GM12864 (cell line): ENCODE data around the gene CRADD.

Experiments
- DNase-seq: peaks from one replicate; pipeline ENCODE4 v3.0.0-alpha.2; 2011; ENCODE audit warnings: low read depth
- H3K4me3 ChIP-seq: 2 replicates; pipeline ENCODE4 v1.5.1; 2011; ENCODE audit warnings: mild to moderate bottlenecking, low read depth, low read length, control low read depth
- TF ChIP-seq, protein P1 (sequence below): IDR thresholded peaks from 2 replicates; pipeline ENCODE4 v1.5.1; 2011; ENCODE audit warnings: low read depth, mild to moderate bottlenecking, moderate library complexity, low read length, control low read depth, inconsistent platforms; ENCODE audit errors: missing control alignments

CRADD gene

DNA sequence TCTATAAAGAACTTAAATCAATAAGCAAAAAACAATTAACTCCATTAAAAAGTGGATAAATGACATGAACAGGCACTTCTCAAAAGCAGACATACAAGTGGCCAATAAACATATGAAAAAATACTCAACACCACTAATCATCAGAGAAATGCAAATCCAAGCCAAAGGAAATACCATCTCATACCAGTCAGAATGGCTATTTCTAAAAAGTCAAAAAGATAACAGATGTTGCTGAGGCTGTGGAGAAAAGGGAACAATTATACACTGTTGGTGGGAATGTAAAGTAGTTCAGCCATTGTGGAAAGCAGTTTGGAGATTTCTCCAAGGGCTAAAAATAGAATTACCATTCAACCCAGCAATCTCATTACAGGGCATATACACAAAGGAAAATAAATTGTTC is 236.7 kb downstream of the CRADD start:
- TF ChIP-seq, protein P1, sequence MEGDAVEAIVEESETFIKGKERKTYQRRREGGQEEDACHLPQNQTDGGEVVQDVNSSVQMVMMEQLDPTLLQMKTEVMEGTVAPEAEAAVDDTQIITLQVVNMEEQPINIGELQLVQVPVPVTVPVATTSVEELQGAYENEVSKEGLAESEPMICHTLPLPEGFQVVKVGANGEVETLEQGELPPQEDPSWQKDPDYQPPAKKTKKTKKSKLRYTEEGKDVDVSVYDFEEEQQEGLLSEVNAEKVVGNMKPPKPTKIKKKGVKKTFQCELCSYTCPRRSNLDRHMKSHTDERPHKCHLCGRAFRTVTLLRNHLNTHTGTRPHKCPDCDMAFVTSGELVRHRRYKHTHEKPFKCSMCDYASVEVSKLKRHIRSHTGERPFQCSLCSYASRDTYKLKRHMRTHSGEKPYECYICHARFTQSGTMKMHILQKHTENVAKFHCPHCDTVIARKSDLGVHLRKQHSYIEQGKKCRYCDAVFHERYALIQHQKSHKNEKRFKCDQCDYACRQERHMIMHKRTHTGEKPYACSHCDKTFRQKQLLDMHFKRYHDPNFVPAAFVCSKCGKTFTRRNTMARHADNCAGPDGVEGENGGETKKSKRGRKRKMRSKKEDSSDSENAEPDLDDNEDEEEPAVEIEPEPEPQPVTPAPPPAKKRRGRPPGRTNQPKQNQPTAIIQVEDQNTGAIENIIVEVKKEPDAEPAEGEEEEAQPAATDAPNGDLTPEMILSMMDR: no peak
- no peak overlapping the region for H3K4me3 ChIP-seq
- no peak for DNase-seq

DNA sequence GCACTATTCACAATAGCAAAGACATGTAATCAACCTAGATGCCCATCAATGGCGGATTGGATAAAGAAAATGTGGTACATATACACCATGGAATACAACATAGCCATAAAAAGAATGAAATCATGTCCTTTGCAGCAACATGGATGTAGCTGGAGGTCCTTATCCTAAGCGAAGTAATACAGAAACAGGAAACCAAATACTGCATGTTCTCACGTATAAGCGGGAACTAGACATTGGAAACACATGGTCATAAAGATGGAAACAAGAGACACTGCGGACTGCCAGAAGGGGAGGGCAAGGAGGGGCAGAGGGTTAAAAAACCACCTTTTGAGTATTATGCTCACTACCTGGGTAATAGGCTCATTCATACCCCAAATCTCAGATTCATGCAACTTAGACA is 237.1 kb downstream of the CRADD start:
- no peak overlapping the region for H3K4me3 ChIP-seq
- no peak for DNase-seq
- TF ChIP-seq, protein P1: no peak

DNA sequence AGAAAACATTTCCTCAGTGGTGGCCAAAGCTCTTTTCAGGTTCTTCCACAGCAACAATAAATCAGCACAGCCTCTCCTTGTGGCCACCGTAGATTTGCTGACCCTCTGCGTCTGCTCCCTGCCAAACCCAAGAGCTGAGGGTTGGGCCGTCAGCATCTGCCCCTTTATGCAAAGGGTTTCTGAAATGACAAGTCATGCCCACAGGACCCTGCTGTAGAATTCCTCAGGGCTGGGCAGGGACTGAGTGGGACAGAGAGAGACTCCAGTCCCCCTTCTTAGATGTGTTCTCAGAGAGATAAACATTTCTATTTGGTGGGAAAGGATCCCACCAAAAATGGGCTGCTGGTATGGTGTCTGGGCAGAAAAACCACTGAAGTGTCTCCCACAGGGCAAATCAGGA is 238.2 kb downstream of the CRADD start:
- H3K4me3 ChIP-seq: no peak overlapping the region
- TF ChIP-seq, protein P1: no peak

DNA sequence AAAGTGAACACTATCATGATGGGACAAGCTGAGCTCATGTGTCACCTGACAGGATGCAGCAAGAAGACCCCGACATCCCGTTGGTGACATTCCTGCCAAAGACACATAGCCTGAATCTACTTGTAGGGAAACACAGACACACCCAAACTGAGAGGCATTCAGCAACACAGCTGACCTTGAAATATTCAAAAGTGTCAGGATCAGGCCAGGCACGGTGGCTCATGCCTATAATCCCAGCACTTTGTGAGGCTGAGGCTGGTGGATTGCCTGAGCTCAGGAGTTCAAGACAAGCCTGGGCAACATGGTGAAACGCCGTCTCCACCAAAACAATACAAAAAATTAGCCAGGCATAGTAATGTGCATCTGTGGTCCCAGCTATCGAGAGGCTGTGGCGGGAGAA is 239.2 kb downstream of the CRADD start:
- DNase-seq: no peak
- TF ChIP-seq, protein P1: no peak
- H3K4me3 ChIP-seq: no peak overlapping the region

More for the DNA sequence above, 238.2 kb downstream of the CRADD start:
- DNase-seq: no peak

DNA sequence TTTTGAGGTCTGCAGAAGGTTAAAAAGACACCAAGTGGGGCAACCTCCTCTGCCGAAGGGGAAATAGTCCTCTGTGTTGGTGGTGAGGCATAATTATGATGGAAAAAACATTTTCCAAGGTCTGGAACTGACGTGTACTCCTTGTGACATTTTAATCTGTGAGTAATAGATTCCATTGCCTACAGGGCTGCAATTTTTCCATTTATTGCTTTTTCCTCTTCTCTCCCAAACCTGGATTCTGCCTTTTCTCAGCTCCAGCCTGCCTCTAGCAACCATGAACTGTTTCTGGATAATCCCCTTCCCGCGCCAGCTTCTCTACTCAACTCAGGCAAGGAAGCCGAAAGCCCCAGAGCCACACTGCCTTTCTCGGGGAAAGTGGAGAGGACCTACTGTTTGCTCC is 241.1 kb downstream of the CRADD start:
- no peak for DNase-seq
- TF ChIP-seq, protein P1: no peak
- no peak overlapping the region for H3K4me3 ChIP-seq

DNA sequence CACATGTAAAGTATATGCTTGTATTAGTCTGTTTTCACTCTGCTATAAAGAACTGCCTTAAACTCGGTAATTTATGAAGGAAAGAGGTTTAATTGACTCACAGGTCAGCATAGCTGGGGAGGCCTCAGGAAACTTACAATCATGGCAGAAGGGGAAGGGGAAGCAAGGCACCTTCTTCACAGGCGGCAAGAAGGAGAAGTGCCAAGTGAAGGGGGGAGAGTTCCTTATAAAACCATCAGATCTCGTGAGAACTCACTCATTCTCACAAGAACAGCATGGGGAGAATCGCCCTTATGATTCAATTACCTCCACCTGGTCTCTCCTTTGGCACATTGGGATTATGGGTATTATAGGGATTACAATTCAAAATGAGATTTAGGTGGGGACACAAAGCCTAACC is 241.7 kb downstream of the CRADD start:
- TF ChIP-seq, protein P1: no peak
- DNase-seq: no peak
- H3K4me3 ChIP-seq: no peak overlapping the region

DNA sequence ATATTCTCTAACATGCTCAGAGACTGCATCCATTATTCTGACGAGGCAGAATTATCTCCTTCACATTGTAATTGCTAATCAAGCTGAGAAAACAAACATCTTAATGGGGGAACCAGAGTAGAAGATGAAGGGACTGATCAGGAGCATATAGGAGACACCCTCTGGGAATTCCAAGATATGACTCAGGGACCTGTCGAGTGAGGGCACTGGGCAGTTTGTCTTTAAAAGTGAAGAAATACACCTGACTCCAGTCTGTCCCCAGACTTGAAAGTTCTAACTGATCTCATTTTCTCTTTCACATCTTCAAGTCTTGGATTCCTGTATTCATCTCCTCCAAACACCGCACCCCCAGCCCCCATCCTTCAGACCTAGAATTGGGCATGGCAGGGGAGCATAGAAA is 244.3 kb downstream of the CRADD start:
- TF ChIP-seq, protein P1: no peak
- DNase-seq: no peak
- no peak overlapping the region for H3K4me3 ChIP-seq
